SW 1271 (cell line): ENCODE results near the gene SPATA31C1.
"Not testable (repeated sequence)": the region's sequence is repeated elsewhere in the genome, so short reads cannot be mapped to it uniquely, and the experiment has no call there.

Experiments
- DNase-seq, 2 experiments: peaks; one replicate each; lab custom pipeline; 2025; lab: John Stamatoyannopoulos, UW

The SPATA31C1 gene

GRCh38 chr9:87886933-87887505 lies 30.7 kb upstream of the SPATA31C1 start:
- no peak for DNase-seq

- no peak for DNase-seq
These were observed 29.9 kb upstream of the SPATA31C1 start for GRCh38 chr9:87887661-87888480.

- no peak for DNase-seq
These were observed 29.3 kb upstream of the SPATA31C1 start for GRCh38 chr9:87888501-87888900.

- no peak for DNase-seq
These were observed 28.5 kb upstream of the SPATA31C1 start for GRCh38 chr9:87889065-87889881.

- no peak for DNase-seq
These were observed 27.9 kb upstream of the SPATA31C1 start for GRCh38 chr9:87889882-87890252.

- no peak for DNase-seq
These were observed 26.9 kb upstream of the SPATA31C1 start for GRCh38 chr9:87890837-87891236.

- DNase-seq, result no peak
These were observed 26.0 kb upstream of the SPATA31C1 start for GRCh38 chr9:87891754-87892153.

GRCh38 chr9:87892956-87893355 lies 24.8 kb upstream of the SPATA31C1 start:
- DNase-seq, result no peak

GRCh38 chr9:87894998-87895625 lies 22.6 kb upstream of the SPATA31C1 start:
- DNase-seq, result no peak

- DNase-seq, result no peak
These were observed 20.9 kb upstream of the SPATA31C1 start for GRCh38 chr9:87896891-87897290.

GRCh38 chr9:87898151-87898550 lies 19.6 kb upstream of the SPATA31C1 start:
- DNase-seq, result no peak

- not testable (repeated sequence) for DNase-seq
These were observed 15.4 kb upstream of the SPATA31C1 start for GRCh38 chr9:87902371-87902770.

GRCh38 chr9:87909310-87910041 lies 8.3 kb upstream of the SPATA31C1 start:
- DNase-seq, result no peak

- no peak for DNase-seq
These were observed 6.9 kb upstream of the SPATA31C1 start for GRCh38 chr9:87910821-87911220.

GRCh38 chr9:87919013-87919412 lies 1.3 kb downstream of the SPATA31C1 start:
- DNase-seq, result not testable (repeated sequence)

GRCh38 chr9:87921561-87921960 lies 3.8 kb downstream of the SPATA31C1 start:
- DNase-seq, result not testable (repeated sequence)

- not testable (repeated sequence) for DNase-seq
These were observed 5.2 kb downstream of the SPATA31C1 start for GRCh38 chr9:87923012-87923411.

GRCh38 chr9:87924851-87925250 lies 7.1 kb downstream of the SPATA31C1 start:
- DNase-seq, result not testable (repeated sequence)

GRCh38 chr9:87929152-87929551 lies 11.4 kb downstream of the SPATA31C1 start:
- DNase-seq, result not testable (repeated sequence)

GRCh38 chr9:87934444-87934843 lies 16.7 kb downstream of the SPATA31C1 start:
- not testable (repeated sequence) for DNase-seq

- not testable (repeated sequence) for DNase-seq
These were observed 19.6 kb downstream of the SPATA31C1 start for GRCh38 chr9:87937352-87937751.
